ENCODE measurements around the gene IRAK2.

IRAK2 gene

DNA sequence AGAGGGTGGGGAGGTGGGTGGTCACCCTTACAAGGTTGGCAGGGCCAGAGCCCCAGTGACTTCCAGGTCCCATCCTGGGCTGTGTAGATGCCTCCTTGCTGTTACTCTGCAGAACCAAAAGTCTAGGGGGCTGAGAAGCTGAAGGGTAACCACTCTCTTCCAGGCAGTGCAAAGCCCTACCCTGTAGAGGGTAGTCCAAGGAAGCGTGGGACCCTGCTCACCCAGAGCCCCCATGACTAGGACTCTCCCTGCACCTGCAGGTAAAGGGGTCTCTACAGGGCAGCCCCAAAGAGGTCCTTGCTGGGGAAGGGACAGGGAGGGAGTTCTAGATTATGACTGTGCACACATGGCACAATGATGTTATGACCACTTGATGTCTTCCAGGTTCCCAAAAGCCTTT is 113.8 kb downstream of the IRAK2 start:
- H3K9me3 ChIP-seq (ENCODE audit: low read length), result no peaks in the 10 kb centered on the region
- H3K27me3 ChIP-seq (ENCODE audit: insufficient read depth, low read length), result no peaks in the 10 kb centered on the region
- no peak overlapping the region for H3K27ac ChIP-seq (ENCODE audit: low read depth, low read length, poor library complexity, severe bottlenecking)
- no peaks in the 10 kb centered on the region for H3K9me2 ChIP-seq (ENCODE audit: low read depth, low read length)
- peaks cover 14% of the 10 kb centered on the region for H3K4me1 ChIP-seq (ENCODE audit: insufficient read depth, low read length, severe bottlenecking)
- TF ChIP-seq, protein P1, sequence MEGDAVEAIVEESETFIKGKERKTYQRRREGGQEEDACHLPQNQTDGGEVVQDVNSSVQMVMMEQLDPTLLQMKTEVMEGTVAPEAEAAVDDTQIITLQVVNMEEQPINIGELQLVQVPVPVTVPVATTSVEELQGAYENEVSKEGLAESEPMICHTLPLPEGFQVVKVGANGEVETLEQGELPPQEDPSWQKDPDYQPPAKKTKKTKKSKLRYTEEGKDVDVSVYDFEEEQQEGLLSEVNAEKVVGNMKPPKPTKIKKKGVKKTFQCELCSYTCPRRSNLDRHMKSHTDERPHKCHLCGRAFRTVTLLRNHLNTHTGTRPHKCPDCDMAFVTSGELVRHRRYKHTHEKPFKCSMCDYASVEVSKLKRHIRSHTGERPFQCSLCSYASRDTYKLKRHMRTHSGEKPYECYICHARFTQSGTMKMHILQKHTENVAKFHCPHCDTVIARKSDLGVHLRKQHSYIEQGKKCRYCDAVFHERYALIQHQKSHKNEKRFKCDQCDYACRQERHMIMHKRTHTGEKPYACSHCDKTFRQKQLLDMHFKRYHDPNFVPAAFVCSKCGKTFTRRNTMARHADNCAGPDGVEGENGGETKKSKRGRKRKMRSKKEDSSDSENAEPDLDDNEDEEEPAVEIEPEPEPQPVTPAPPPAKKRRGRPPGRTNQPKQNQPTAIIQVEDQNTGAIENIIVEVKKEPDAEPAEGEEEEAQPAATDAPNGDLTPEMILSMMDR (IDR thresholded peaks at IDR 0.05; ENCODE audit: low read length), result no peak
- no peak for TF ChIP-seq EZH2 (IDR thresholded peaks at IDR 0.05; ENCODE audit: borderline replicate concordance, low read length)
- H3K4me3 ChIP-seq (ENCODE audit: low read depth, low read length, poor library complexity, severe bottlenecking), result no peak overlapping the region
- H3F3A ChIP-seq (ENCODE audit: insufficient read depth, low read length), result no peaks in the 10 kb centered on the region
- no peaks in the 10 kb centered on the region for H4K20me1 ChIP-seq (ENCODE audit: insufficient read depth, low read length)
- H3K79me2 ChIP-seq (ENCODE audit: insufficient read depth, low read length), result peaks cover 24% of the 10 kb centered on the region
- peaks cover 91% of the 10 kb centered on the region for H3K36me3 ChIP-seq (ENCODE audit: insufficient read depth, low read length)
- no peak overlapping the region for H3K9ac ChIP-seq (ENCODE audit: low read length)
- H2AFZ ChIP-seq (ENCODE audit: low read length), result no peak overlapping the region
- no peak overlapping the region for H3K4me2 ChIP-seq (ENCODE audit: low read length)

DNA sequence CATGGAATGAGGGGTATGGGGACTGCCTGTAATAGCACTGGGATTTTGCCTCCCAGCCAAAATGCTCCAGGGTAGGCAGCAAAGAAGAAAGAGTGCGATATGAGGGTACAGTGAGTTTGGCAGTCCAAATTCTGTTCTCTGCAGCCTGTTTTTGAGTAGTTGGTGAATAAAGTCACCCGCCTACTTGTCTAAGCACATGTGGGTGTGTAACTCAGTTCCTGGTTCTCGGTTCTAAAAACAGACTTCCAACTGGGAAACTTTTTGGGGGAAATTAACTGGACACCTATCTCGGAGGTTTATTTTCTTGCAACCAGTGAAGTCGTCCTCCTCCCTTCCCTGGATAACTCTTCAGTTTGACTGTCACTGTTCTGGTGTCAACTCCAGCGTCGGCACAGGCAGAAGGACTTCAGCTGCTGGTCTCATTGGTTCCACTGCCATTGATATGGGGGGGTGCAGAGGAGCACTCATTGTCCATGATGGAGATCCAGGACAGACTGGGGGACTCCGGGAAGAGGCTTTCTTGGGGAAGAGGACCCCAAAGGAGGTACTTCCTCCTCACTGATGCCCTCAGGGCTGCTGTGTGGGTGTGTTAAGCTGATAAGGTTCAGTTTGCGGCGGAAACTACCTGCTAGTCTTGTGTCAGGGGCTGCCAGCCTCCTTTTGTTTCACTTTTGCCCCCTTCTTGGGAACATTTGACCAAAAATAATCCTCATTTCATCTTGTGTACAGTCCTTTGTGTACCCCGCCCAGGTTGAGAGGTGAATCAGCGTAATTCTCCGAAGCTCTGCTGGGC is 114.9 kb downstream of the IRAK2 start:
- Histone ChIP-seq H3K4me2 (ENCODE audit: low read length) (no peak overlapping the region), H3K4me3 (ENCODE audit: low read depth, low read length, poor library complexity, severe bottlenecking) (no peak overlapping the region), H3K9me2 (ENCODE audit: low read depth, low read length) (no peaks in the 10 kb centered on the region), H3F3A (ENCODE audit: insufficient read depth, low read length) (no peaks in the 10 kb centered on the region), H3K27me3 (ENCODE audit: insufficient read depth, low read length) (no peaks in the 10 kb centered on the region), H3K36me3 (ENCODE audit: insufficient read depth, low read length) (peaks cover 84% of the 10 kb centered on the region; the same call in 1 of the 2 replicates), H3K27ac (ENCODE audit: low read depth, low read length, poor library complexity, severe bottlenecking) (no peak overlapping the region), H2AFZ (ENCODE audit: low read length) (no peak overlapping the region), H3K9ac (ENCODE audit: low read length) (no peak overlapping the region), H3K79me2 (ENCODE audit: insufficient read depth, low read length) (peaks cover 14% of the 10 kb centered on the region), H3K4me1 (ENCODE audit: insufficient read depth, low read length, severe bottlenecking) (peaks cover 17% of the 10 kb centered on the region), H4K20me1 (ENCODE audit: insufficient read depth, low read length) (no peaks in the 10 kb centered on the region), H3K9me3 (ENCODE audit: low read length) (no peaks in the 10 kb centered on the region)
- TF ChIP-seq, protein P1 (IDR thresholded peaks at IDR 0.05; ENCODE audit: low read length), result no peak
- no peak for TF ChIP-seq EZH2 (IDR thresholded peaks at IDR 0.05; ENCODE audit: borderline replicate concordance, low read length)

DNA sequence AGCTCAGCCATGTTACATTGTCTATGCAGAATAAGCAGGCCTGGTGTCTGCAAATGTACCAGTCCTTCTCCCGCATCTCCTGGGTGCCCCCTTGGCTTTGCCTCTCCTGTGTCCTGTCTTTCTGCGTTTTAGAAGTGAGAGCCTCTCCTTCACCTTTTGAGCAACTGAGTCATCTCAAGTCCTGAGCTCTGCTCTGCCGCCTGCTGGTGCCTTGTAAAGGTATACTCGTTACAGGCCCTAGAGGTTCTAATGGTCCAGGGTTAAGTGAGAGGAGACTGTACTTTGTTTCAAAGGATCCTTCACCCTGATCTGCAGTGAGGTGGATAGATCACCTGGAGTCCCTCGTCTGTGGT is 115.4 kb downstream of the IRAK2 start:
- Histone ChIP-seq H3K4me3 (ENCODE audit: low read depth, low read length, poor library complexity, severe bottlenecking) (no peak overlapping the region), H3K9me2 (ENCODE audit: low read depth, low read length) (no peaks in the 10 kb centered on the region), H3K36me3 (ENCODE audit: insufficient read depth, low read length) (peaks cover 83% of the 10 kb centered on the region; the same call in 1 of the 2 replicates), H3K27ac (ENCODE audit: low read depth, low read length, poor library complexity, severe bottlenecking) (no peak overlapping the region), H3K4me1 (ENCODE audit: insufficient read depth, low read length, severe bottlenecking) (peaks cover 20% of the 10 kb centered on the region), H3K4me2 (ENCODE audit: low read length) (no peak overlapping the region), H3K79me2 (ENCODE audit: insufficient read depth, low read length) (peaks cover 8% of the 10 kb centered on the region), H3K9me3 (ENCODE audit: low read length) (no peaks in the 10 kb centered on the region), H3K9ac (ENCODE audit: low read length) (no peak overlapping the region), H4K20me1 (ENCODE audit: insufficient read depth, low read length) (no peaks in the 10 kb centered on the region), H3K27me3 (ENCODE audit: insufficient read depth, low read length) (no peaks in the 10 kb centered on the region), H3F3A (ENCODE audit: insufficient read depth, low read length) (no peaks in the 10 kb centered on the region), H2AFZ (ENCODE audit: low read length) (no peak overlapping the region)
- TF ChIP-seq, protein P1 (IDR thresholded peaks at IDR 0.05; ENCODE audit: low read length), result peak; percentile 54
- TF ChIP-seq EZH2 (IDR thresholded peaks at IDR 0.05; ENCODE audit: borderline replicate concordance, low read length), result no peak

All from OCI-LY1 (cell line).